Measurements from ENCODE around the gene ATP5MK.
A peak's percentile ranks its signal among the peaks of the same experiment; 100 is the strongest.

GRCh38 chr10:103367782-103368518 is 28.3 kb downstream of the ATP5MK start, which contains the start of gene TAF5:
- TF ChIP-seq CTCF (IDR thresholded peaks at IDR 0.05) = no peak
- peak; percentile 96 to 97 (median 96) for TF ChIP-seq POLR2AphosphoS5 (IDR thresholded peaks at IDR 0.05)
